ENCODE results near the gene BRINP1. TPM values are rescaled to one million over a fixed set of nuclear protein-coding genes. Genes with fewer than 3 reads are reported as not detected.

BRINP1 gene
- total and polyA plus RNA-seq, 2 of the 8 experiments (the other 6 are each of a cell fraction or from before 2014, with no cell fraction given), result 19.5 to 20.5 TPM

- no peak for FAIRE-seq
- 7% methylated on average over 10 of the region's 10 CpGs; no CpG with 5 or more reads in 1 of the 2 experiments for WGBS, 2 experiments (ENCODE audit: extremely low coverage in 1 of 2, insufficient coverage in 1 of 2, insufficient read length in 1 of 2, insufficient replicate concordance in 2 of 2, low coverage in 1 of 2, low lambda C conversion rate in 2 of 2, missing lambda C conversion rate in 1 of 2)
Observed at GRCh38 chr9:119368179-119368578, 1.1 kb downstream of the BRINP1 start.

More at GRCh38 chr9:119368179-119368578, 1.1 kb downstream of the BRINP1 start:
- Histone ChIP-seq H4K8ac (ENCODE audit: extremely low read depth, insufficient read depth, low read length) (no peak overlapping the region), H2BK15ac (ENCODE audit: low read length) (no peak overlapping the region), H3K4me2 (ENCODE audit: insufficient read depth in 1 of 2, low read depth in 2 of 2, low read length in 2 of 2) (peak overlapping the region; percentile 97 to 98), H3K4ac (replicated peaks; ENCODE audit: insufficient read length, low read depth, low read length) (no peak overlapping the region), H2BK5ac (ENCODE audit: low read depth, low read length) (no peak overlapping the region), H3K79me2 (ENCODE audit: control insufficient read depth in 1 of 2, insufficient read depth in 2 of 2, low read length in 2 of 2) (peaks cover 0 to 30% of the 10 kb centered on the region in 2 experiments; a peak in 2 of 4 replicates), H2AK5ac (ENCODE audit: low read depth, low read length) (no peak overlapping the region; the same call in 1 of the 2 replicates), H3K27ac (ENCODE audit: low read depth, low read length) (no peak overlapping the region), H3K23me2 (ENCODE audit: low read depth, low read length) (peaks cover 15% of the 10 kb centered on the region), H2BK120ac (replicated peaks; ENCODE audit: low read depth, low read length) (no peak overlapping the region), H3K79me1 (ENCODE audit: low read depth, low read length) (no peaks in the 10 kb centered on the region), H4K5ac (ENCODE audit: insufficient read length, low read depth, low read length) (no peak overlapping the region), H2AFZ (ENCODE audit: low read length) (peak overlapping the region; percentile 27; the same call in 1 of the 2 replicates), H3K27me3 (replicated peaks in 1 of 4; ENCODE audit: control insufficient read depth in 3 of 4, extremely low read depth in 1 of 4, insufficient read depth in 3 of 4, low read length in 3 of 4) (peaks cover 0 to 8% (median 5%) of the 10 kb centered on the region in 4 experiments; a peak in 5 of 7 replicates), H3K4me3 (ENCODE audit: extremely low read depth in 1 of 4, insufficient read depth in 2 of 4, low read depth in 3 of 4, low read length in 4 of 4) (peak overlapping the region; percentile 85 to 97 (median 88)), H3K23ac (ENCODE audit: insufficient read length) (no peak overlapping the region), H2BK12ac (ENCODE audit: low read depth, low read length) (0 out of 2 replicates have a peak overlapping the region, but pooled peaks have one; percentile 91), H3K9me3 (ENCODE audit: insufficient read depth in 2 of 2, low read depth in 1 of 2, low read length in 1 of 2) (no peaks in the 10 kb centered on the region), H4K91ac (replicated peaks; ENCODE audit: insufficient read length, low read length) (no peak overlapping the region), H3K56ac (replicated peaks; ENCODE audit: insufficient read length, low read depth, low read length) (no peak overlapping the region), H3K14ac (ENCODE audit: insufficient read length) (no peak overlapping the region), H3K18ac (ENCODE audit: extremely low read depth, low read length) (no peak overlapping the region), H3K36me3 (ENCODE audit: control insufficient read depth in 2 of 4, insufficient read depth in 4 of 4, low read length in 3 of 4) (no peaks in the 10 kb centered on the region), H4K20me1 (replicated peaks in 1 of 2; ENCODE audit: control insufficient read depth in 1 of 2, insufficient read depth in 2 of 2, low read length in 2 of 2) (peaks cover 0 to 4% of the 10 kb centered on the region in 2 experiments), H3K9ac (replicated peaks in 1 of 4; ENCODE audit: extremely low read depth in 1 of 4, low read depth in 3 of 4, low read length in 3 of 4) (peak overlapping the region in 2 of 4 experiments; percentile 32 to 34; a peak in 2 of 7 replicates), H3K4me1 (replicated peaks in 1 of 4; ENCODE audit: control insufficient read depth in 3 of 4, insufficient read depth in 4 of 4, low read length in 3 of 4) (peaks cover 3 to 15% (median 6%) of the 10 kb centered on the region in 4 experiments; a peak in 6 of 7 replicates), H2BK20ac (ENCODE audit: low read length) (no peak overlapping the region)
- CTCF ChIA-PET (ENCODE audit: partially characterized antibody), result interaction anchor here (0.8 to 1.6 kb wide), 2 partner anchors 84 to 769 kb away, joined by 3 to 5 read pairs; no protein-coding TSS in a partner anchor
- DNase-seq (ENCODE audit: low read depth in 1 of 2, low spot score in 2 of 2), result no peak
- POLR2A ChIA-PET (ENCODE audit: partially characterized antibody), result interaction anchor here (1.1 kb wide), 1 partner anchor 70 kb away, joined by 3 read pairs; no protein-coding TSS in a partner anchor
- TF ChIP-seq SP1 (IDR thresholded peaks at IDR 0.05; ENCODE audit: low read depth, low read length) (no peak), SP4 (IDR thresholded peaks at IDR 0.05; ENCODE audit: low read length) (no peak), KDM1A (IDR thresholded peaks at IDR 0.05; ENCODE audit: borderline replicate concordance, low read length) (no peak), ZNF274 (IDR thresholded peaks at IDR 0.05; ENCODE audit: borderline replicate concordance, extremely low read depth, low read length) (no peak), BRCA1 (IDR thresholded peaks at IDR 0.05; ENCODE audit: low read depth, low read length) (no peak), RNF2 (IDR thresholded peaks at IDR 0.05; ENCODE audit: borderline replicate concordance, low read depth, low read length, missing control alignments, poor library complexity, severe bottlenecking) (no peak), USF2 (IDR thresholded peaks at IDR 0.05; ENCODE audit: low read length) (no peak), CTCF (IDR thresholded peaks at IDR 0.05; ENCODE audit: control extremely low read depth in 1 of 3, insufficient read depth in 1 of 3, low read depth in 1 of 3, low read length in 3 of 3) (no peak)
